Mesendoderm (in vitro differentiated cells): ENCODE measurements around the gene TMEM132A.

Source experiments
- DNase-seq: peaks from one replicate; pipeline ENCODE4 v3.0.0; 2013
- H2AK5ac ChIP-seq: 2 replicates; pipeline ENCODE4 v1.6.1; 2013; ENCODE audit warnings: low read length, inconsistent platforms
- H2BK120ac ChIP-seq: 2 replicates; pipeline ENCODE4 v1.6.1; 2013; ENCODE audit warnings: low read depth, mild to moderate bottlenecking, low read length, moderate library complexity, mixed read lengths
- H2BK15ac ChIP-seq: replicated peaks from 2 replicates; pipeline ENCODE4 v1.6.1; 2013; ENCODE audit warnings: low read depth, mild to moderate bottlenecking, moderate library complexity
- H2BK5ac ChIP-seq: 2 replicates; pipeline ENCODE4 v1.6.1; 2013; ENCODE audit warnings: low read length, inconsistent platforms
- H3K18ac ChIP-seq: 2 replicates; pipeline ENCODE4 v1.6.1; 2013; ENCODE audit warnings: mild to moderate bottlenecking, low read length, mixed read lengths
- H3K23ac ChIP-seq: one replicate; pipeline ENCODE4 v1.6.1; 2013; ENCODE audit warnings: low read length
- H3K27ac ChIP-seq: 2 replicates; pipeline ENCODE4 v1.5.1; 2013; ENCODE audit warnings: low read depth, mild to moderate bottlenecking, inconsistent platforms, low read length, moderate library complexity
- H3K27me3 ChIP-seq: 2 replicates; pipeline ENCODE4 v1.6.1; 2013; ENCODE audit warnings: low read length, control low read depth, mild to moderate bottlenecking, inconsistent platforms; ENCODE audit not compliant: insufficient read depth, poor library complexity
- H3K36me3 ChIP-seq: 2 replicates; pipeline ENCODE4 v1.6.1; 2013; ENCODE audit warnings: low read length, inconsistent platforms; ENCODE audit not compliant: control insufficient read depth, insufficient read depth
- H3K4ac ChIP-seq: one replicate; pipeline ENCODE4 v1.6.1; 2013; ENCODE audit warnings: low read depth, mild to moderate bottlenecking, low read length, moderate library complexity
- H3K4me1 ChIP-seq: 2 replicates; pipeline ENCODE4 v1.6.1; 2013; ENCODE audit warnings: low read depth, low read length, inconsistent platforms; ENCODE audit not compliant: control insufficient read depth
- H3K4me2 ChIP-seq: 2 replicates; pipeline ENCODE4 v1.6.1; 2013; ENCODE audit warnings: low read length
- H3K4me3 ChIP-seq: 2 replicates; pipeline ENCODE4 v1.5.1; 2013; ENCODE audit warnings: mild to moderate bottlenecking, low read length
- H3K56ac ChIP-seq: one replicate; pipeline ENCODE4 v1.6.1; 2013; ENCODE audit warnings: low read length
- H3K79me1 ChIP-seq: 2 replicates; pipeline ENCODE4 v1.6.1; 2013; ENCODE audit warnings: low read length, inconsistent platforms
- H3K79me2 ChIP-seq: 2 replicates; pipeline ENCODE4 v1.6.1; 2013; ENCODE audit warnings: mild to moderate bottlenecking, low read length; ENCODE audit not compliant: control insufficient read depth, insufficient read depth
- H3K9ac ChIP-seq: 2 replicates; pipeline ENCODE4 v1.6.1; 2013; ENCODE audit warnings: low read length, inconsistent platforms
- H4K5ac ChIP-seq: one replicate; pipeline ENCODE4 v1.6.1; 2013; ENCODE audit warnings: low read length
- H4K8ac ChIP-seq: one replicate; pipeline ENCODE4 v1.6.1; 2013; ENCODE audit warnings: low read depth, mild to moderate bottlenecking, control low read depth, low read length, moderate library complexity
- WGBS: extraction: QIAGEN DNeasy Blood & Tissue Kit; methylation state at CpG from one replicate; pipeline ENCODE4 v1.1.7; 2013; ENCODE audit warnings: low lambda C conversion rate, missing lambda C conversion rate; ENCODE audit not compliant: insufficient coverage; ENCODE audit errors: extremely low coverage; 5-methylcytosine and 5-hydroxymethylcytosine counted together

The TMEM132A gene

DNA sequence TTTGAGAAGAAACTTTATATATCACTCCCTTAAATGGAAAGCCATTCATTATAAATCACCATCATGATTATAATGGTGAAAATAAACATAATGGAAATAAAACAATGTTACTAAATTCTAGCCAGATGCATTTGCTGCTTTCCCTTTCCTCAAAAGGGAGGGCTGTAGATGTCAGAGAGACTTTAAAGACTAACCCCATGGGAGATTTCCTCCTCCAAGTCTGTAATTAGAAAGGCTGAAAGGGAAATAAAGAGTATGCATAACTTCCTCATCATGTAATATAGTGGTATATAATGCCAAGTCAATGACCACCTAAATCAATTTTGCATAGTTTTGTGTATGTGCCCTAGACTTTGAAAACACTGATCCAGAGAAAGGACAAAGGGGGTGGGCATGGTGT is 53.6 kb downstream of the TMEM132A start:
- Histone ChIP-seq H3K27ac (no peak overlapping the region), H3K56ac (no peak overlapping the region), H3K4ac (no peak overlapping the region), H2BK5ac (no peak overlapping the region), H3K79me1 (no peaks in the 10 kb centered on the region), H3K4me1 (no peaks in the 10 kb centered on the region), H3K4me3 (no peak overlapping the region), H3K4me2 (no peak overlapping the region), H2BK120ac (no peak overlapping the region), H3K9ac (no peak overlapping the region), H2AK5ac (no peak overlapping the region), H3K18ac (no peak overlapping the region), H4K5ac (no peak overlapping the region), H3K79me2 (no peaks in the 10 kb centered on the region), H3K36me3 (no peaks in the 10 kb centered on the region), H3K27me3 (no peaks in the 10 kb centered on the region), H2BK15ac (no peak overlapping the region), H4K8ac (no peak overlapping the region), H3K23ac (no peak overlapping the region)
- no peak for DNase-seq

DNA sequence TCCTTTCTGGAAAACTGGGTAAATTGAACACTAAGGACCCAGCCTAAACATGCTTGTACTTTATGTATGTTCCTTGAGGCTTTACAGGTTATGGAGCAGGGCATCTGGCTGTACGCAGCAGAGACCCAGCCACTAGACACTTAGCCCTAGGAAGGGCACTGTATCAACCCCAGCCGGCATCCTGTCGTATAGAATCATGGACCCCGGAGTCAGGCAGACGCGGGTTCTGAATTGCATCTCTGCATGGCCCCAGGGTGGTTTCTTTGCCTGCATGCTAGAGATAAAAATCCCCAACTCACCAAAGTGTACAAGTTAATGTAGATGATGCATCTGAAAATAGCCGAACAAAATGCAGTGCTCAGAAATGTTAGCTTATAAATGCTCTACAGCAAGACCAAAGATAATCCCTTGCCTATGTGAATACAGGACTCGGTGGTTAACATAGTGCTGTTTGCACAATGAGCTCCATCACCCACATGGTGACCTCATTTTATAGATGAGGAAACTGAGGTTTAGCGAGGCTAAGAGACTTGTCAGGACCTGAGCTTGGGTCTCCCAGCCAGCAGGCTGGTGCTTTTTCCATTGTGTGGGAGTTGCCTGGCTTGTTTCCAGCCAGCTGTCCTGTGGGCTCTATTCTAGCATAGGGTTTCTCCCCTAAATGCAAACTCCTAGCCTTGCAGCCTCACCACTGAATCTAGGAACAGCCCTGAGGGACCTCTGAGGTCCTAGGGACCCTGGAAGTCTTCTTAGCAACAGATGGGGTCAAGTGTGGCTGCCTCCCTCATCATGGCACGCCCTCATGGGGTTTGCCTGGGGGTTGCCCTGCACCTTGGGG is 54.5 kb downstream of the TMEM132A start:
- Histone ChIP-seq H3K23ac (no peak overlapping the region), H2AK5ac (no peak overlapping the region), H2BK15ac (no peak overlapping the region), H3K27ac (no peak overlapping the region), H3K4me3 (no peak overlapping the region), H4K5ac (no peak overlapping the region), H3K79me1 (no peaks in the 10 kb centered on the region), H4K8ac (no peak overlapping the region), H3K36me3 (no peaks in the 10 kb centered on the region), H3K79me2 (no peaks in the 10 kb centered on the region), H2BK120ac (no peak overlapping the region), H3K18ac (no peak overlapping the region), H3K27me3 (no peaks in the 10 kb centered on the region), H3K4ac (no peak overlapping the region), H3K56ac (no peak overlapping the region), H2BK5ac (no peak overlapping the region), H3K4me1 (no peaks in the 10 kb centered on the region), H3K4me2 (no peak overlapping the region), H3K9ac (no peak overlapping the region)
- no peak for DNase-seq
- no CpG with 5 or more reads among the region's 10 CpGs for WGBS

DNA sequence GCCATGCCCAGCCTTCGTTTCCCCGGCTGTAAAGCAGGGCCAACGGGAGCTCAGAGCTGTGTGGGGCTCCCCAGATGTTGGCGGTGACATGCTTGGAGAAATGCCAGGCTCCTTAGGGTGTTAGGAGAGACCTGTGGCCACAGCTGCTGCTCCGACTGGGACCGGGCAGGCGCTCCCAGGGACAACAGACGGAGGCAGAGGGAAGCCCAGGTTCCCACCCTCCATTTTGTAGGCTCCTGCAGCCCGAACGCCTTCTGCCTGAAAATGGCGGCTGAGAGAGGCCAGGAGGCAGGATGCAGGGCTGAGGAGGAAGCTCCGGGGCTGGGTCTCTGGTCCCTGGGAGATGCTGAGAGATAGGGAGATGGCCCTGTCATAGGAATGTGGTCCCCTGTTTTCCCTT is 57.3 kb downstream of the TMEM132A start:
- Histone ChIP-seq H2BK15ac (no peak overlapping the region), H3K36me3 (no peaks in the 10 kb centered on the region), H2AK5ac (no peak overlapping the region), H3K4ac (no peak overlapping the region), H3K18ac (no peak overlapping the region), H3K4me1 (no peaks in the 10 kb centered on the region), H3K79me2 (no peaks in the 10 kb centered on the region), H3K27me3 (no peaks in the 10 kb centered on the region), H3K9ac (no peak overlapping the region), H4K8ac (no peak overlapping the region), H3K23ac (no peak overlapping the region), H3K79me1 (no peaks in the 10 kb centered on the region), H3K4me2 (no peak overlapping the region), H2BK120ac (no peak overlapping the region), H3K27ac (no peak overlapping the region), H3K4me3 (no peak overlapping the region), H4K5ac (no peak overlapping the region), H2BK5ac (no peak overlapping the region), H3K56ac (no peak overlapping the region)
- no CpG with 5 or more reads among the region's 12 CpGs for WGBS
- DNase-seq: no peak

DNA sequence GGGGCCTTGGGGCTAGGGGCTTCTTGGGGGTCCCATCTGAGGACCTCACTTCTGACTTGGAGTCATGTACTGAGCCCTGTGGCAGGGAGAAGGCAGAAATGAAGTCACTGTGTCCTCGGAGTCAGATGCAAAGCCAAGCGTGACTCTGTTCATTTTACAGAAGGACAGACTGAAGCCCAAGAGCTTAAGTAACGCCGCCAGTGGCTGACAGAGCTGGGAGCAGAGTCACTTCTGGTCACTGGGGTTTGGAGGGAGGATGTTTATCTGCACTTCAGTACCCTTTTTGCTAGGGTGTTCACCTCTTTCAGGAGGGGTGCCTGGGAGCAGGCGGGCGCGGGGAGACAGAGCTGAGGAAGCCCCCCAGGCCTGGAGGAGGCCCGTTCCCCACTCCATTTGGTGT is 57.9 kb downstream of the TMEM132A start:
- no peaks in the 10 kb centered on the region for H3K79me1 ChIP-seq
- DNase-seq: no peak
- WGBS: no CpG with 5 or more reads among the region's 8 CpGs

DNA sequence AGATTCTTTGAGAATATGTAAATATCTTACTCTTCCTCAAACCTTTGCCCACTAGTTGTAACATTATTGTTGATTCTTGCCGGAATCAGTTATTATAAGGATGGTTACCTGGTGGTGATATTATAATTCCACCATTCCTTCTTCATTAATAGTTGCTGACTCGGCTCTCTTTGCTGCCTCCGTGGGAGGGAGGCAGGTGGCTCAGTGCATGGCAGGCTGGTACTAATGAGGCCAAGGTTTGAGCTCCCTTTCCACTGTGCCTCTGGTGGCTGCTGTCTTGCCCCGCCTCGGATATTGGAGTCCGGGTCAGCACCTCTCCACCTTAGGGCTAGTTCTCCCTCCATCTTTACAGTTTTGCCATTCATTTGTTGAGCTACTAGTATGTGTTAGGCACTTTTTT is 59.9 kb downstream of the TMEM132A start:
- Histone ChIP-seq H3K36me3 (no peaks in the 10 kb centered on the region), H2BK120ac (no peak overlapping the region), H3K4me1 (no peaks in the 10 kb centered on the region), H4K5ac (no peak overlapping the region), H3K4ac (no peak overlapping the region), H3K18ac (no peak overlapping the region), H3K27ac (no peak overlapping the region), H2BK5ac (no peak overlapping the region), H3K56ac (no peak overlapping the region), H3K4me2 (no peak overlapping the region), H3K23ac (no peak overlapping the region), H3K4me3 (no peak overlapping the region), H2AK5ac (no peak overlapping the region), H3K9ac (no peak overlapping the region), H2BK15ac (no peak overlapping the region), H3K27me3 (no peaks in the 10 kb centered on the region), H3K79me2 (no peaks in the 10 kb centered on the region), H4K8ac (no peak overlapping the region), H3K79me1 (no peaks in the 10 kb centered on the region)
- no CpG with 5 or more reads among the region's 6 CpGs for WGBS
- DNase-seq: no peak

More for the DNA sequence above, 57.9 kb downstream of the TMEM132A start:
- H2BK120ac ChIP-seq: no peak overlapping the region
- no peak overlapping the region for H4K5ac ChIP-seq
- H3K56ac ChIP-seq: no peak overlapping the region
- H3K4me3 ChIP-seq: no peak overlapping the region
- H2AK5ac ChIP-seq: no peak overlapping the region
- no peaks in the 10 kb centered on the region for H3K79me2 ChIP-seq
- no peak overlapping the region for H2BK5ac ChIP-seq
- H3K4me2 ChIP-seq: no peak overlapping the region
- H2BK15ac ChIP-seq: no peak overlapping the region
- no peaks in the 10 kb centered on the region for H3K4me1 ChIP-seq
- H3K9ac ChIP-seq: no peak overlapping the region
- H3K27me3 ChIP-seq: no peaks in the 10 kb centered on the region
- H3K18ac ChIP-seq: no peak overlapping the region
- no peak overlapping the region for H3K4ac ChIP-seq
- no peak overlapping the region for H3K27ac ChIP-seq
- no peaks in the 10 kb centered on the region for H3K36me3 ChIP-seq
- H4K8ac ChIP-seq: no peak overlapping the region
- no peak overlapping the region for H3K23ac ChIP-seq

DNA sequence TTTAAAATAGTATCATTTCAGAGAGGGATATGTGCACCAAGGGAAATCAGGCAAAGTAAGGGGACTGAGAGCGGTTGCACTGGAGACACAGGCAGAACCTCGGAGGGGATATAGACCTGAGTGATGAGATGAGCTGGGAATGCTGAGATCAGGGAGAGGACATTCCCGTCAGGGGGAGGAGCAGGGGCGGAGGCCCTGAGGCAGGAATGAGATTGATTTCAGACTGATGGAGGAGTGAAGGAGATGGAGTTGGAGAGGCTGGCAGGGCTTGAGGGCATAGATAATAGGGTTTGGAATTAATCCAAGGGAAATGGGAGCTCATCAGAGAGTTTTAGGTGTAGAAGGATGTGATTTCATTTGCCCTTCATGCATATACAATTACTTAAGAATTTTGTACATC is 60.4 kb downstream of the TMEM132A start:
- no peak overlapping the region for H2BK120ac ChIP-seq
- H3K23ac ChIP-seq: no peak overlapping the region
- no peak overlapping the region for H3K4me2 ChIP-seq
- no peak overlapping the region for H3K18ac ChIP-seq
- peak; percentile 75 for DNase-seq
- H4K5ac ChIP-seq: no peak overlapping the region
- H3K27me3 ChIP-seq: no peaks in the 10 kb centered on the region
- H3K4me1 ChIP-seq: no peaks in the 10 kb centered on the region
- H4K8ac ChIP-seq: no peak overlapping the region
- no peaks in the 10 kb centered on the region for H3K36me3 ChIP-seq
- no peak overlapping the region for H3K56ac ChIP-seq
- H2BK15ac ChIP-seq: no peak overlapping the region
- no peak overlapping the region for H3K4ac ChIP-seq
- H3K27ac ChIP-seq: no peak overlapping the region
- no peak overlapping the region for H2AK5ac ChIP-seq
- no peaks in the 10 kb centered on the region for H3K79me2 ChIP-seq
- H3K79me1 ChIP-seq: no peaks in the 10 kb centered on the region
- H2BK5ac ChIP-seq: no peak overlapping the region
- no peak overlapping the region for H3K4me3 ChIP-seq
- H3K9ac ChIP-seq: no peak overlapping the region
- WGBS: no CpG with 5 or more reads among the region's 4 CpGs
